MM.1S (cell line): ENCODE measurements around the gene C2orf69.

Experiments
- CTCF ChIP-seq: fragments of 300-600 bp; sonication (generic); IDR thresholded peaks from 2 replicates; pipeline ENCODE4 v1.5.1; 2016; ENCODE audit warnings: antibody characterized with exemption, low read length, mixed read lengths
- EZH2 ChIP-seq: fragments of 300-600 bp; sonication (generic); optimal IDR thresholded peaks from 2 replicates; pipeline ENCODE3; 2017; ENCODE audit warnings: low read depth, mild to moderate bottlenecking, antibody characterized with exemption, low read length, mixed read lengths

DNA sequence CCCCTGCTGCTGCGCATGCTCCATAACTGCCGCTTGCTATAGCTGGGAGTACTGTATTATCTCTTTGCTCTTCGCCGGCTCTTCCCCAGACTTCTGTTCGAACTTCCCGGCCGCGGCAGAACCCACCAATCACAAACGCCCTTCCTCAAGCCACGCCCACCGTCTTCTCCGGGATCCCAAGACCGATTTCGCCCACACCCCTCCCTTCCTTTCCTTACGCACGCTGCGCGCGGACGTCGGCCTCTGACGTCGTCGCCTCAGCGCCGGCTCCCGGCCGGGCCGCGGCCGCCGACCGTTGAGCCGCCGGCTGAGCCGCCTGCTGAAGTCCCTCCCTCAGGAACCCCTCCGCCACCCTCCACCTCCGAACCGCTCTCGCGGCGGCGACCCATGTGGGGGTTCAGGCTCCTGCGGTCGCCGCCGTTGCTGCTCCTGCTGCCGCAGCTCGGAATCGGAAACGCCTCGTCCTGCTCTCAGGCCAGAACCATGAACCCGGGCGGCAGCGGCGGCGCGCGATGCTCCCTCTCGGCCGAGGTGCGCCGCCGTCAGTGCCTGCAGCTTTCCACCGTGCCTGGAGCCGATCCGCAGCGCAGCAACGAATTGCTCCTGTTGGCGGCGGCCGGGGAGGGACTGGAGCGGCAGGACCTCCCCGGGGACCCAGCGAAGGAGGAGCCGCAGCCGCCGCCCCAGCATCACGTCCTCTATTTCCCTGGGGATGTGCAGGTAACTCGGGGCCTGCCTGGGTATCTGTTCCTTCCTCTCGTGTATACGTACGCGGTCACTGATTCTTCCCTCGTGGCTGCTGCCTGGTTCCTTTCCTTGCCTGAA is at the start of gene C2orf69:
- TF ChIP-seq CTCF (0 out of 2 replicates have a peak, but pooled peaks have one; percentile 2), EZH2 (no peak)
